Left lung (tissue), 10 donors: ENCODE results near the gene PCDHGA6. TPM values are rescaled to one million over a fixed set of nuclear protein-coding genes. Genes with fewer than 3 reads are reported as not detected.

Experiments used
- ATAC-seq: fragments of 200-7000 bp; cut with Tn5 transposase; one replicate; pipeline ENCODE4 v1.9.1; 2020; ENCODE audit warnings: moderate library complexity
- DNase-seq, 4 donors: peaks; one replicate each; pipeline ENCODE4 v3.0.0-alpha.2; 2013 to 2020
- H3K27ac ChIP-seq, 2 donors: fragments of 200-600 bp; sonication (generic) in 1 of 2; one replicate each; pipeline versions ENCODE4 v1.5.0 to v1.8.0; 2020 to 2021
- H3K27me3 ChIP-seq, 2 donors: fragments of 200-600 bp; sonication (generic) in 1 of 2; one replicate each; pipeline versions ENCODE4 v1.5.0 to v1.8.0; 2020 to 2021
- H3K36me3 ChIP-seq, 2 donors: fragments of 200-600 bp; sonication (generic) in 1 of 2; one replicate each; pipeline versions ENCODE4 v1.5.0 to v1.8.0; 2020 to 2021
- H3K4me1 ChIP-seq, 2 donors: fragments of 200-600 bp; one replicate each; pipeline ENCODE4 v1.8.0; 2021
- H3K4me3 ChIP-seq, 2 donors: fragments of 200-600 bp; sonication (generic) in 1 of 2; one replicate each; pipeline versions ENCODE4 v1.5.0 to v1.8.0; 2020 to 2021; ENCODE audit warnings: mild to moderate bottlenecking in 1 of 2
- H3K9me3 ChIP-seq, 2 donors: fragments of 200-600 bp; sonication (generic) in 1 of 2; one replicate each; pipeline versions ENCODE4 v1.5.0 to v1.8.0; 2020 to 2021
- intact Hi-C, 2 donors: fragments of 100-400 bp; cut with DNase I; formaldehyde crosslinking; loops; one replicate each; pipeline versions ENCODE4 v1.11.2 to v1.14.2; 2022
- polyA plus RNA-seq, 6 donors: library from polyadenylated mRNA; unstranded; fragments of 120-200 nt; gene quantifications; one replicate each; pipeline ENCODE4 v1.2.1, GENCODE V29; 2013; ENCODE audit not compliant: insufficient read length in 6 of 6
- total RNA-seq, 2 donors: library from RNA; stranded (reverse); fragmentation: NEBNext Ultra II Directional; extraction: Animal tissue kit (Norgen Biotek cat#: 25700); gene quantifications; one replicate each; pipeline ENCODE4 v1.2.1, GENCODE V29; 2021
- TF ChIP-seq, protein P1 (sequence below), 2 donors: fragments of 200-600 bp; sonication (generic) in 1 of 2; IDR thresholded peaks; one replicate each; pipeline versions ENCODE4 v1.5.0 to v1.8.0; 2021; ENCODE audit warnings: antibody characterized with exemption in 2 of 2
- donor health status: DM: no; HTN: yes; CAD: no.
- donor health status: DM: no; HTN: no; CAD: no.

PCDHGA6 gene
- total and polyA plus RNA-seq, 8 donors: 2.9 to 6.5 (median 5.4) TPM

GRCh38 chr5:141427783-141428426 lies 54.2 kb downstream of the PCDHGA6 start:
- H3K4me3 ChIP-seq: no peak overlapping the region
- TF ChIP-seq, protein P1, sequence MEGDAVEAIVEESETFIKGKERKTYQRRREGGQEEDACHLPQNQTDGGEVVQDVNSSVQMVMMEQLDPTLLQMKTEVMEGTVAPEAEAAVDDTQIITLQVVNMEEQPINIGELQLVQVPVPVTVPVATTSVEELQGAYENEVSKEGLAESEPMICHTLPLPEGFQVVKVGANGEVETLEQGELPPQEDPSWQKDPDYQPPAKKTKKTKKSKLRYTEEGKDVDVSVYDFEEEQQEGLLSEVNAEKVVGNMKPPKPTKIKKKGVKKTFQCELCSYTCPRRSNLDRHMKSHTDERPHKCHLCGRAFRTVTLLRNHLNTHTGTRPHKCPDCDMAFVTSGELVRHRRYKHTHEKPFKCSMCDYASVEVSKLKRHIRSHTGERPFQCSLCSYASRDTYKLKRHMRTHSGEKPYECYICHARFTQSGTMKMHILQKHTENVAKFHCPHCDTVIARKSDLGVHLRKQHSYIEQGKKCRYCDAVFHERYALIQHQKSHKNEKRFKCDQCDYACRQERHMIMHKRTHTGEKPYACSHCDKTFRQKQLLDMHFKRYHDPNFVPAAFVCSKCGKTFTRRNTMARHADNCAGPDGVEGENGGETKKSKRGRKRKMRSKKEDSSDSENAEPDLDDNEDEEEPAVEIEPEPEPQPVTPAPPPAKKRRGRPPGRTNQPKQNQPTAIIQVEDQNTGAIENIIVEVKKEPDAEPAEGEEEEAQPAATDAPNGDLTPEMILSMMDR (IDR thresholded peaks at IDR 0.05): no peak
- H3K4me1 ChIP-seq: peaks cover 0 to 4% of the 10 kb centered on the region in 2 donors
- H3K27me3 ChIP-seq: peaks cover 35 to 97% of the 10 kb centered on the region in 2 donors
- peak in 1 of 4 donors; percentile 70 for DNase-seq
- intact Hi-C loops: no loop called here
- no peak for ATAC-seq
- no peak overlapping the region for H3K27ac ChIP-seq
- H3K36me3 ChIP-seq: no peaks in the 10 kb centered on the region
- peaks cover 0 to 90% of the 10 kb centered on the region in 2 donors for H3K9me3 ChIP-seq

Other genes with a start within 250 kb of the PCDHGA6 start
Only the 30 nearest of the 36 such genes appear.
- gene PCDHB9, start 186.7 kb upstream of the PCDHGA6 start, total RNA-seq: 1 to 10 TPM; 1.3 to 1.6 TPM
- 1 to 10 TPM; 3.3 to 5.1 (median 4.4) TPM for gene PCDHB9, start 186.7 kb upstream of the PCDHGA6 start, polyA plus RNA-seq
- gene PCDHB10, start 181.5 kb upstream of the PCDHGA6 start, total RNA-seq: 1 to 10 TPM; 1.5 to 2.0 TPM
- gene PCDHB10, start 181.5 kb upstream of the PCDHGA6 start, polyA plus RNA-seq: 1 to 10 TPM; 5.8 to 6.9 (median 6.2) TPM
- gene PCDHB11, start 174.3 kb upstream of the PCDHGA6 start, total RNA-seq: 1 to 10 TPM; 2.6 to 3.4 TPM
- gene PCDHB11, start 174.3 kb upstream of the PCDHGA6 start, polyA plus RNA-seq: 1 to 10 TPM; 2.4 to 3.8 (median 3.5) TPM
- 1 to 10 TPM; 2.3 to 2.6 TPM for gene PCDHB12, start 165.2 kb upstream of the PCDHGA6 start, total RNA-seq
- gene PCDHB12, start 165.2 kb upstream of the PCDHGA6 start, polyA plus RNA-seq: 1 to 10 TPM; 4.6 to 7.6 (median 6.2) TPM
- 1 to 10 TPM; 1.8 to 2.1 TPM for gene PCDHB13, start 160.0 kb upstream of the PCDHGA6 start, total RNA-seq
- 1 to 10 TPM; 5.0 to 6.9 (median 5.9) TPM for gene PCDHB13, start 160.0 kb upstream of the PCDHGA6 start, polyA plus RNA-seq
- 1 to 10 TPM; 2.6 to 3.0 TPM for gene PCDHB14, start 150.5 kb upstream of the PCDHGA6 start, total RNA-seq
- 10 to 100 TPM in 3 of 6 donors, 1 to 10 TPM in 3; 8.4 to 11.1 (median 10.1) TPM for gene PCDHB14, start 150.5 kb upstream of the PCDHGA6 start, polyA plus RNA-seq
- gene PCDHB15, start 128.5 kb upstream of the PCDHGA6 start, total RNA-seq: 1 to 10 TPM; 2.8 to 5.0 TPM
- 10 to 100 TPM in 3 of 6 donors, 1 to 10 TPM in 3; 8.7 to 14.4 (median 11.1) TPM for gene PCDHB15, start 128.5 kb upstream of the PCDHGA6 start, polyA plus RNA-seq
- under 1 TPM in 1 of 2 donors, not detected in 1; 0.76 TPM for gene SLC25A2, start 69.8 kb upstream of the PCDHGA6 start, total RNA-seq
- under 1 TPM in 4 of 6 donors, not detected in 2; 0.14 to 0.34 (median 0.21) TPM for gene SLC25A2, start 69.8 kb upstream of the PCDHGA6 start, polyA plus RNA-seq
- gene TAF7, start 53.1 kb upstream of the PCDHGA6 start, total RNA-seq: 10 to 100 TPM; 53.2 to 53.5 TPM
- gene TAF7, start 53.1 kb upstream of the PCDHGA6 start, polyA plus RNA-seq: 100 to 1,000 TPM; 123 to 142 (median 134) TPM
- gene PCDHGA1, start 43.4 kb upstream of the PCDHGA6 start, total RNA-seq: under 1 TPM; 0.38 to 0.42 TPM
- 1 to 10 TPM in 1 of 6 donors, under 1 TPM in 5; 0.39 to 1.1 (median 0.81) TPM for gene PCDHGA1, start 43.4 kb upstream of the PCDHGA6 start, polyA plus RNA-seq
- 1 to 10 TPM; 2.0 to 3.6 TPM for gene PCDHGA2, start 35.1 kb upstream of the PCDHGA6 start, total RNA-seq
- 1 to 10 TPM; 4.6 to 7.1 (median 5.7) TPM for gene PCDHGA2, start 35.1 kb upstream of the PCDHGA6 start, polyA plus RNA-seq
- gene PCDHGA3, start 30.1 kb upstream of the PCDHGA6 start, total RNA-seq: 1 to 10 TPM; 1.4 to 1.8 TPM
- 1 to 10 TPM; 1.6 to 4.4 (median 3.4) TPM for gene PCDHGA3, start 30.1 kb upstream of the PCDHGA6 start, polyA plus RNA-seq
- gene PCDHGB1, start 23.8 kb upstream of the PCDHGA6 start, total RNA-seq: 1 to 10 TPM; 1.7 to 2.1 TPM
- gene PCDHGB1, start 23.8 kb upstream of the PCDHGA6 start, polyA plus RNA-seq: 1 to 10 TPM; 1.4 to 2.3 (median 1.7) TPM
- 1 to 10 TPM; 2.2 to 2.6 TPM for gene PCDHGA4, start 18.9 kb upstream of the PCDHGA6 start, total RNA-seq
- gene PCDHGA4, start 18.9 kb upstream of the PCDHGA6 start, polyA plus RNA-seq: 1 to 10 TPM; 2.1 to 3.4 (median 2.9) TPM
- 1 to 10 TPM; 2.3 to 2.6 TPM for gene PCDHGB2, start 13.9 kb upstream of the PCDHGA6 start, total RNA-seq
- gene PCDHGB2, start 13.9 kb upstream of the PCDHGA6 start, polyA plus RNA-seq: 1 to 10 TPM; 4.4 to 5.4 (median 4.7) TPM
- gene PCDHGA5, start 9.7 kb upstream of the PCDHGA6 start, total RNA-seq: 1 to 10 TPM; 1.3 to 2.0 TPM
- 1 to 10 TPM; 3.2 to 5.0 (median 4.1) TPM for gene PCDHGA5, start 9.7 kb upstream of the PCDHGA6 start, polyA plus RNA-seq
- gene PCDHGB3, start 3.6 kb upstream of the PCDHGA6 start, total RNA-seq: 1 to 10 TPM; 1.5 to 2.4 TPM
- 1 to 10 TPM; 2.6 to 3.4 (median 2.7) TPM for gene PCDHGB3, start 3.6 kb upstream of the PCDHGA6 start, polyA plus RNA-seq
- gene PCDHGA7, start 8.9 kb downstream of the PCDHGA6 start, total RNA-seq: 1 to 10 TPM; 1.7 TPM
- gene PCDHGA7, start 8.9 kb downstream of the PCDHGA6 start, polyA plus RNA-seq: 1 to 10 TPM; 1.8 to 2.2 (median 2.0) TPM
- 1 to 10 TPM; 3.2 to 3.4 TPM for gene PCDHGB4, start 13.8 kb downstream of the PCDHGA6 start, total RNA-seq
- gene PCDHGB4, start 13.8 kb downstream of the PCDHGA6 start, polyA plus RNA-seq: 1 to 10 TPM; 3.7 to 5.9 (median 4.3) TPM
- gene PCDHGA8, start 18.7 kb downstream of the PCDHGA6 start, total RNA-seq: 1 to 10 TPM in 1 of 2 donors, under 1 TPM in 1; 0.76 to 1.1 TPM
- gene PCDHGA8, start 18.7 kb downstream of the PCDHGA6 start, polyA plus RNA-seq: under 1 TPM; 0.38 to 0.99 (median 0.77) TPM
- gene PCDHGB5, start 24.1 kb downstream of the PCDHGA6 start, total RNA-seq: 1 to 10 TPM; 8.8 to 9.1 TPM
- gene PCDHGB5, start 24.1 kb downstream of the PCDHGA6 start, polyA plus RNA-seq: 10 to 100 TPM in 1 of 6 donors, 1 to 10 TPM in 5; 7.6 to 10.1 (median 8.4) TPM
- gene PCDHGA9, start 28.9 kb downstream of the PCDHGA6 start, total RNA-seq: 1 to 10 TPM; 4.0 to 4.6 TPM
- gene PCDHGA9, start 28.9 kb downstream of the PCDHGA6 start, polyA plus RNA-seq: 1 to 10 TPM; 5.1 to 7.2 (median 6.4) TPM
- gene PCDHGB6, start 34.1 kb downstream of the PCDHGA6 start, total RNA-seq: 1 to 10 TPM; 4.3 to 5.9 TPM
- 1 to 10 TPM; 7.6 to 9.4 (median 8.4) TPM for gene PCDHGB6, start 34.1 kb downstream of the PCDHGA6 start, polyA plus RNA-seq
- 1 to 10 TPM; 3.9 to 5.2 TPM for gene PCDHGA10, start 39.1 kb downstream of the PCDHGA6 start, total RNA-seq
- 1 to 10 TPM; 3.9 to 5.5 (median 4.7) TPM for gene PCDHGA10, start 39.1 kb downstream of the PCDHGA6 start, polyA plus RNA-seq
- gene PCDHGB7, start 43.8 kb downstream of the PCDHGA6 start, total RNA-seq: 10 to 100 TPM; 10.8 to 12.9 TPM
- gene PCDHGB7, start 43.8 kb downstream of the PCDHGA6 start, polyA plus RNA-seq: 10 to 100 TPM; 13.4 to 18.1 (median 16.2) TPM
- 1 to 10 TPM; 2.5 to 3.4 TPM for gene PCDHGA11, start 47.2 kb downstream of the PCDHGA6 start, total RNA-seq
- 1 to 10 TPM; 2.8 to 4.1 (median 3.4) TPM for gene PCDHGA11, start 47.2 kb downstream of the PCDHGA6 start, polyA plus RNA-seq
- 1 to 10 TPM; 5.7 to 6.0 TPM for gene PCDHGA12, start 56.6 kb downstream of the PCDHGA6 start, total RNA-seq
- 1 to 10 TPM; 2.0 to 4.5 (median 3.0) TPM for gene PCDHGA12, start 56.6 kb downstream of the PCDHGA6 start, polyA plus RNA-seq
- gene PCDHGC3, start 102.1 kb downstream of the PCDHGA6 start, total RNA-seq: 100 to 1,000 TPM in 1 of 2 donors, 10 to 100 TPM in 1; 65.4 to 101 TPM
- 100 to 1,000 TPM; 110 to 152 (median 129) TPM for gene PCDHGC3, start 102.1 kb downstream of the PCDHGA6 start, polyA plus RNA-seq
- gene PCDHGC4, start 111.1 kb downstream of the PCDHGA6 start, total RNA-seq: 1 to 10 TPM in 1 of 2 donors, under 1 TPM in 1; 0.79 to 2.5 TPM
- 1 to 10 TPM; 1.8 to 3.3 (median 2.3) TPM for gene PCDHGC4, start 111.1 kb downstream of the PCDHGA6 start, polyA plus RNA-seq
- gene PCDHGC5, start 115.2 kb downstream of the PCDHGA6 start, total RNA-seq: 1 to 10 TPM; 1.4 to 1.9 TPM
- gene PCDHGC5, start 115.2 kb downstream of the PCDHGA6 start, polyA plus RNA-seq: 1 to 10 TPM; 1.1 to 1.4 (median 1.3) TPM